HEK293 (cell line): ENCODE results near the gene APCDD1L.

ENCODE experiments used
- CTCF ChIA-PET: fragments of 350-600 bp; formaldehyde crosslinking; extraction: SDS; loops from one replicate; lab custom pipeline; 2021; ENCODE audit warnings: antibody characterized with exemption; lab: Yijun Ruan, JAX
- POLR2A ChIA-PET: fragments of 300-600 bp; formaldehyde crosslinking; extraction: SDS; loops from one replicate; lab custom pipeline; 2020; ENCODE audit warnings: antibody characterized with exemption, inconsistent platforms; lab: Yijun Ruan, JAX
- H3K27ac ChIP-seq: fragments of 200-500 bp; sonication (Bioruptor generic); 2 replicates; pipeline ENCODE4 v1.5.1; 2014; ENCODE audit warnings: low read depth, low read length, control low read depth, inconsistent platforms; ENCODE audit errors: extremely low read depth
- H3K36me3 ChIP-seq, 2 experiments: fragments of 200-500 bp in 1 of 2; sonication (Bioruptor generic) in 1 of 2; 1 replicate in 1 of 2; 2 replicates in 1 of 2; pipeline ENCODE4 v1.5.1; 2014 to 2017; ENCODE audit warnings: inconsistent platforms in 2 of 2, low read length in 2 of 2; ENCODE audit not compliant: control insufficient read depth in 2 of 2, insufficient read depth in 1 of 2
- H3K4me1 ChIP-seq: fragments of 200-500 bp; sonication (Bioruptor generic); 2 replicates; pipeline ENCODE4 v1.5.1; 2014; ENCODE audit warnings: mild to moderate bottlenecking, low read length, inconsistent platforms; ENCODE audit not compliant: control insufficient read depth, insufficient read depth
- H3K4me3 ChIP-seq: 2 replicates; pipeline ENCODE4 v1.5.1; 2011; ENCODE audit warnings: low read depth, mild to moderate bottlenecking, control low read depth, low read length, moderate library complexity
- H3K9me3 ChIP-seq: fragments of 200-500 bp; sonication (Bioruptor generic); 2 replicates; pipeline ENCODE4 v1.5.1; 2014; ENCODE audit warnings: low read depth, low read length, inconsistent platforms; ENCODE audit not compliant: control insufficient read depth, insufficient read depth
- HOXC10 ChIP-seq: sonication (generic); formaldehyde crosslinking; IDR thresholded peaks from 2 replicates; pipeline ENCODE4 v1.8.1; 2023; ENCODE audit warnings: mild to moderate bottlenecking, missing genetic modification reagents
- OVOL3 ChIP-seq: fragments of 450-650 bp; formaldehyde crosslinking; IDR thresholded peaks from 2 replicates; pipeline ENCODE4 v1.5.1; 2016; ENCODE audit warnings: missing biosample characterization, missing genetic modification characterization
- PRDM2 ChIP-seq: fragments of 450-650 bp; formaldehyde crosslinking; IDR thresholded peaks from 2 replicates; pipeline ENCODE4 v1.5.1; 2016; ENCODE audit warnings: missing biosample characterization, missing genetic modification characterization, borderline replicate concordance
- TRIM28 ChIP-seq: IDR thresholded peaks from 2 replicates; pipeline ENCODE4 v1.6.1; 2011; ENCODE audit warnings: low read length, control low read depth, borderline replicate concordance
- ZFP69B ChIP-seq: fragments of 450-650 bp; formaldehyde crosslinking; IDR thresholded peaks from 2 replicates; pipeline ENCODE4 v1.5.1; 2016; ENCODE audit warnings: missing biosample characterization, missing genetic modification characterization
- ZNF132 ChIP-seq: fragments of 450-650 bp; formaldehyde crosslinking; IDR thresholded peaks from 2 replicates; pipeline ENCODE4 v1.5.1; 2017; ENCODE audit warnings: missing biosample characterization, missing genetic modification characterization, borderline replicate concordance
- ZNF324 ChIP-seq: fragments of 450-650 bp; formaldehyde crosslinking; IDR thresholded peaks from 2 replicates; pipeline ENCODE4 v1.5.1; 2016; ENCODE audit warnings: missing biosample characterization, missing genetic modification characterization
- ZNF423 ChIP-seq: fragments of 450-650 bp; formaldehyde crosslinking; IDR thresholded peaks from 2 replicates; pipeline ENCODE4 v1.5.1; 2016; ENCODE audit warnings: missing biosample characterization, missing genetic modification characterization
- ZNF449 ChIP-seq: fragments of 450-650 bp; formaldehyde crosslinking; IDR thresholded peaks from 2 replicates; pipeline ENCODE4 v1.5.1; 2017; ENCODE audit warnings: missing biosample characterization, mild to moderate bottlenecking, missing genetic modification characterization, moderate library complexity
- ZNF473 ChIP-seq: fragments of 450-650 bp; formaldehyde crosslinking; IDR thresholded peaks from 2 replicates; pipeline ENCODE4 v1.5.1; 2017; ENCODE audit warnings: missing biosample characterization, missing genetic modification characterization
- ZNF510 ChIP-seq: fragments of 450-650 bp; formaldehyde crosslinking; IDR thresholded peaks from 2 replicates; pipeline ENCODE4 v1.5.1; 2018; ENCODE audit warnings: mild to moderate bottlenecking, missing genetic modification characterization, missing biosample characterization; ENCODE audit not compliant: insufficient replicate concordance
- ZNF514 ChIP-seq: fragments of 450-650 bp; formaldehyde crosslinking; IDR thresholded peaks from 2 replicates; pipeline ENCODE4 v1.5.1; 2016; ENCODE audit warnings: missing biosample characterization, missing genetic modification characterization
- ZNF530 ChIP-seq: fragments of 450-650 bp; formaldehyde crosslinking; IDR thresholded peaks from 2 replicates; pipeline ENCODE4 v1.5.1; 2016; ENCODE audit warnings: low read depth, missing biosample characterization, missing genetic modification characterization
- ZNF580 ChIP-seq: fragments of 450-650 bp; formaldehyde crosslinking; IDR thresholded peaks from 2 replicates; pipeline ENCODE4 v1.5.1; 2016; ENCODE audit warnings: missing biosample characterization, missing genetic modification characterization
- ZNF596 ChIP-seq: fragments of 450-650 bp; IDR thresholded peaks from 2 replicates; pipeline ENCODE4 v1.5.0; 2018; ENCODE audit warnings: missing biosample characterization, mild to moderate bottlenecking, missing genetic modification characterization, moderate library complexity
- ZNF600 ChIP-seq: fragments of 450-650 bp; formaldehyde crosslinking; IDR thresholded peaks from 2 replicates; pipeline ENCODE4 v1.5.1; 2016; ENCODE audit warnings: missing biosample characterization, missing genetic modification characterization
- ZNF621 ChIP-seq: fragments of 450-650 bp; formaldehyde crosslinking; IDR thresholded peaks from 2 replicates; pipeline ENCODE4 v1.5.1; 2017; ENCODE audit warnings: missing biosample characterization, missing genetic modification characterization

APCDD1L gene

GRCh38 chr20:58450254-58450653 lies 64.9 kb downstream of the APCDD1L start (continued):
- TF ChIP-seq ZNF132 (tag by site-specific recombination): no peak

GRCh38 chr20:58449681-58450221 lies 65.4 kb downstream of the APCDD1L start:
- ChIA-PET CTCF (interaction anchor here (0.6 to 1.4 kb wide), 4 partner anchors 200 to 1006 kb away, joined by 3 to 5 read pairs (median 4); no protein-coding TSS in a partner anchor), POLR2A (no interaction called here)
- Histone ChIP-seq H3K4me1 (no peaks in the 10 kb centered on the region), H3K9me3 (no peaks in the 10 kb centered on the region), H3K36me3 (peaks cover 0 to 64% of the 10 kb centered on the region in 2 experiments; a peak in 1 of 3 replicates), H3K27ac (no peak overlapping the region), H3K4me3 (no peak overlapping the region)
- TF ChIP-seq OVOL3 (no peak), ZNF473 (tag by site-specific recombination) (no peak), ZNF449 (tag by site-specific recombination) (no peak), ZNF530 (tag by site-specific recombination) (no peak), ZNF596 (tag by site-specific recombination) (no peak), ZFP69B (tag by site-specific recombination) (no peak), ZNF580 (tag by site-specific recombination) (no peak), HOXC10 (CRISPR knock-in tag) (no peak), ZNF423 (tag by site-specific recombination) (no peak), PRDM2 (tag by site-specific recombination) (no peak), TRIM28 (no peak), ZNF324 (tag by site-specific recombination) (no peak), ZNF600 (tag by site-specific recombination) (no peak), ZNF510 (tag by site-specific recombination) (no peak), ZNF514 (no peak)

- ChIA-PET CTCF (interaction anchor here (0.7 to 1.9 kb wide), 6 partner anchors 13 to 215 kb away, joined by 3 to 7 read pairs (median 4); partner anchors contain the start of gene STX16), POLR2A (no interaction called here)
- Histone ChIP-seq H3K4me3 (no peak overlapping the region), H3K36me3 (peaks cover 0 to 72% of the 10 kb centered on the region in 2 experiments; a peak in 1 of 3 replicates), H3K27ac (no peak overlapping the region), H3K4me1 (no peaks in the 10 kb centered on the region), H3K9me3 (no peaks in the 10 kb centered on the region)
- TF ChIP-seq ZNF621 (tag by site-specific recombination): no peak
Observed at GRCh38 chr20:58448958-58449357, 66.2 kb downstream of the APCDD1L start.
